HG02973 (cell line): ENCODE data around the gene PLCL1.

ENCODE experiments used
- ATAC-seq: cut with Tn5 transposase; IDR thresholded peaks from one replicate; pipeline ENCODE4 v1.9.1; 2021; ENCODE audit warnings: moderate library complexity; ENCODE audit not compliant: unreplicated experiment

PLCL1 gene

GRCh38 chr2:198053148-198053547 is 248.8 kb downstream of the PLCL1 start:
- ATAC-seq, result no peak

- ATAC-seq, result no peak
Observed at GRCh38 chr2:198053776-198054175, 249.4 kb downstream of the PLCL1 start.

DNA sequence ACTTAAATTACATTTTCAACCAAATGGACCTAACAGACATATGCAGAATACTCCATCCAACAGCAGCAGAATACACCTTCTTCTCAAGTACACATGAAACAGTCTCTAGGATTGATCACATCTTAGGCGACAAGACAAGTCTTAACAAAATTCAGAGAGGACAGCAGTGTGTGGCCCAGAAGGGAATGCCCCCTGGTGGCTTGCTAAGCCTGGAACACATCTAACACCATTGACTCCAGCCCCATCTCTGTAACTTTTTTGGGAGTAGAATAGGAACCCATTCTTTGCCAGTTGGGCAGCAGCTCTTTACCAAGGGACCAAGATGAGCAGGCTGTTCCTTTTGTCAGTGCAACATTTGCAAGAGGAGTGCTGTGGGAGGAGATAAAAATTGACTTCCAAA is 249.9 kb downstream of the PLCL1 start:
- ATAC-seq, result peak; percentile 72

- ATAC-seq, result no peak
Observed at GRCh38 chr2:198055716-198056115, 251.3 kb downstream of the PLCL1 start.

DNA sequence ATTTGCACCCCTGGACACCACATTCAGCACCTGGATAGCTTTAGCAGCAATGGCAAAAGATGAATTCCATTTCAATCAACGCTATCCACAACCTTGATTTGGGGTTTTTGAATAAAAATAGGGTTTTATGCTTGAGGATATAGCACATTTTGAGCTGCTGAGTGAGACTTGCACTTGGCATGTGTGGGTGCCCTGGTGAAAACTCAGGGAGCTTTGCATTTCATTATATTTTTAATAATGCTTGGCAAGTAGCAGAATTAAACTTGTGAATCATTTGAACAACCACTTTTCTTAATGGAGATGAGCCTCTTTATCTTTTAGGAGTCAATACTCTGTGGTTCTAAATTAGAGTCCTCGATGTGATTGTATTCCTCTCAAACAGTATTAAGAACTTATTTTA is 252.4 kb downstream of the PLCL1 start:
- ATAC-seq, result no peak

DNA sequence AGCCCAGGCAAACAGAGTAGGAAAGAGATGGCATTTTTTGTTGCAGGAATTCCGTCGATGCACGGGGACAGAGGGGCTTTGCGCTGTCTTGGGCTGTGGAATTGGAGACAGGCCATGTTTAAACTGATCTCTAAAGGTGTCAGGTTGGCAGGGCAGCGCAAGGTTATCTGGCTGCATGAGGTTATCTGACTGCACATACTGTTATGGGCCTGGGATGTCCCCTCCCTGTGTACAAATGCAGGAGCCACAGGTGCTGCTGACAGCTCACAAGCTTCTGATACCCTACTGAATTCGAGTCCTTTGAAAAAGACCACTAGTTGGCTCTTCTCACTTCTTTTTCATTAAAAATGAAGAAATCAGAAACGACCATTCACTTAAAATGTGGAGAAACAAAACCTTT is 255.4 kb downstream of the PLCL1 start:
- no peak for ATAC-seq

DNA sequence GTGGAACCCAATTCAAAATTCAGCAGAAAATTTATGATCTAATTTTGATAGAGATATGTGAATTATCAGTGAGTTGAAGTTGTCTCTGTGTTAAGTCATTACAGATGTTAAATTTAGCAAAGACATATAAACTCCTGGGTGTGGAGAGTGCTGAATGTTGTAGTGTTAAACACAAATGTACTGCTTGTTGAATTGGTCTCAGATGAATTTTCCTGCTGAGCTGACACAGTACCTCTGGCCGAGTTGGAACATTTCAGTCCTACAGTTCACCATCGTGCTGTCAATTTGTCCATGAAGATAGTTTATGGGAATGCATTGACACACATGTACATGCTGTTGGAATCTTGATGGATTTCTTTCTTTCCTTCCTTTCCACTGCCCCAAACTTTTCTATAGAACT is 255.9 kb downstream of the PLCL1 start:
- no peak for ATAC-seq

- ATAC-seq, result no peak
Observed at GRCh38 chr2:198062826-198063225, 258.4 kb downstream of the PLCL1 start.

DNA sequence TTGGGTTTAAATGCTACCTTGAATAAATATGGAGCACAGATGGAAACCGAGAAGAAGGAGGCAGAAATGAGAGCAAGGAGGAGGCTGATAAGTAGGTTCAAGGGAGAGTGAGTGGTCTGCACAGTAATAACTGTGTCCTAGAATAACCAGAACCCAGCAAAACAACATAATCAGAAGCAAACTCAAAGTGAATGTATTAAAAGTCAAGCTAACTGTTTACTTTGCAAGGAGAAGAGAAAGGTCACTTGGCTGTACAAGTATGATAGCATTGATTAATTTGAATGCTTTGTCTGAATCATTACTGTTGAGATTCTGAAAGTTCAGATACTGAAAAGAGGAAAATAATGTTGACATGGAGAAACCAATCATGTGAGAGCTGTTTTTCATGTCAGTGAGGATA is 258.8 kb downstream of the PLCL1 start:
- no peak for ATAC-seq

GRCh38 chr2:198065322-198065721 is 260.9 kb downstream of the PLCL1 start:
- ATAC-seq, result no peak

DNA sequence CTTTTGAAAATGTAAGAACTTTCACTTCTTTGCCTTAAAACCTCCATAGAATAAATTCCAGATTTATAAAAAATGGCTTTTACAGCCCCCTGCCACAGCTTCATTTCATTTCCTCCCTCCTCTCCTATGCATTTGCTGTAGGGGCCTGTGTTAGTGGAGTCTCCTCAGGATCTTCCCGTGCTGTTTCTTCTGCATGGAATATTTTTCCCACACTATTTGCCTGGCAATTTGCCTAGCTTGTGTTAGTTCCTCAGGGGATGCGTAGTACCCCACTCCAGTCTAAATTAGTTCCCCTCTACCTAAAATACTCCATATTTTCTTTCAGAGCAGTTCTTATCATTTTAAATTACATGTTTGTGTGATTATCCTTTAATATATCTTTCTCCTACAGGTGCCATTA is 262.2 kb downstream of the PLCL1 start:
- no peak for ATAC-seq

- no peak for ATAC-seq
Observed at GRCh38 chr2:198072655-198073054, 268.3 kb downstream of the PLCL1 start.

DNA sequence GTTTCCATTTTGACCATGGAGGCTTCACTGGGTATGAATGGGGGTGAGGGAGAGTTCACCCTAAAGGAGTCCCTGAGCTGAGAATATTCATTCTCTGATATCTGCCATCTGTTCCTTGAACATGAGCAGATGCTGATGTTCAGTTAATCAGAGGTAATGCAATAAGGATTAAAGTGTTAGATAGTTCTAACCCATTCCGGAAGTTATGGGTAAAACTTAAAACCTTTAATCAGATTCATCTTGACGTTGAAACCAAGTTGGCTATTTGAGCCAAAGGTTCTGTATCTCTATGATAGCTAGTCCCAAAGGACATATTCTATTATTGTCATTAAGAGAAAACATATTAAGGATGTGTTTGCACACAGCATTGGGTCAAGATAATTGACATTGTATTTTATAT is 268.9 kb downstream of the PLCL1 start:
- no peak for ATAC-seq

DNA sequence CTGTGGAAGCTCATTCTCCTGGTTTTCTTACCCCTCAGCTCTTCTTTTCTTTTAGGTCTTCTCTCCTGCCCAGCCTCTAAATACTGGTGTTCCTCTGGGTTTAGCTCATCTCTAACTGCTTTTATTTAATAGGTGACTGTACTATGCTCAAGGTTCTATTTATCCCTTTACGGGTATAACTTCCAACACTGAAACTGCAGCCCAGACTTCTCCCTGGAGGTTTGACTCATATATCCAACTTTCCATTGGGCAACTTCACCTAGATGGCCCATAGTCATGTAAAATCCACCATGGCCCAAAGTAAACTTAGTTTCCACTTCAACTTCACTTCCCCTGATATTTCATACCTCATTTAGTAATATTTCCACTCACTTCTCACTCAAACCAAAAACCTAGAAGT is 273.1 kb downstream of the PLCL1 start:
- ATAC-seq, result no peak

- ATAC-seq, result no peak
Observed at GRCh38 chr2:198080879-198081765, 276.7 kb downstream of the PLCL1 start.

- no peak for ATAC-seq
Observed at GRCh38 chr2:198084156-198084555, 279.8 kb downstream of the PLCL1 start.

GRCh38 chr2:198096002-198096401 is 291.6 kb downstream of the PLCL1 start:
- no peak for ATAC-seq

GRCh38 chr2:198096965-198097364 is 292.6 kb downstream of the PLCL1 start:
- no peak for ATAC-seq

GRCh38 chr2:198097630-198098029 is 293.2 kb downstream of the PLCL1 start:
- ATAC-seq, result no peak

GRCh38 chr2:198098386-198098785 is 294.0 kb downstream of the PLCL1 start:
- no peak for ATAC-seq

DNA sequence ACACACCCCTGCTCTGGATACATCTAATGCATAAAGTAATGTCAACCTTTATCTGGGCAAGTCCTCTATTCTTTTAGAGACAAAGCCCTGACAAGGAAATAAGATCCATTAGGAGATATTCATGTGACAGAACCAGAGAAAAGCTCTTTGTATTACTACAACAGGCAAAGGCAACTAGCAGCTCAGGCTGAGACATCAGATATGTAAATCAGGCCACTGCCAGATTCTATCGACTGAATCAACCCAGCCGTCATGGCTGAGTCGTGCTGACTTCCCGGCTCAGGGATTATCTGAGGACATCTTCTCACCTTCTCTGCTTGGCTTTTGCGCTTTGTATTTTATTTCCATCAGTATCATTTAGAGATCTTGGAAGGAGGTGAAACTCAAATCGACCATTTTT is 294.5 kb downstream of the PLCL1 start:
- no peak for ATAC-seq

- ATAC-seq, result no peak
Observed at GRCh38 chr2:198100346-198100745, 296.0 kb downstream of the PLCL1 start.

DNA sequence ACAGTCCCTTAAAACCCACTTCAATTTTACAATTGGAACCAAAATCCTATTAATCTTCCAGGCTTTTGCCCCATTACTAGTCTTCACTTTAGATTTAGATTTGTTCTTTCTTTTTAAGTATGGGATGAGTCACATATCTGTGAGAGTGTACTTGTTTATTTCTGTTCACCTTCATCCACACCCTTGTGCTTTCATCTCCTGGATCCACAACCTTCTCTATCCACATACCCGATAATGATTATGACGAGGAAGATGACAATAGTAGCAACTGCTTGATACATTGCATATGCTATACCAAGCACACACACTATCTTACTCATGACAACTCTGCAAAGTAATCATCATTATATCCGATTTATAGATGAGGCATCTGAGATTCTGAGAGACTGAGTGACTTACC is 297.3 kb downstream of the PLCL1 start:
- no peak for ATAC-seq
